Measurements from ENCODE around the gene ADGRA1. TPM values are rescaled to one million over a fixed set of nuclear protein-coding genes. Genes with fewer than 3 reads are reported as not detected.

The ADGRA1 gene
- total and polyA plus RNA-seq, 2 donors (not counting 3 experiments of a cell fraction or from before 2014, with no cell fraction given), result not detected

DNA sequence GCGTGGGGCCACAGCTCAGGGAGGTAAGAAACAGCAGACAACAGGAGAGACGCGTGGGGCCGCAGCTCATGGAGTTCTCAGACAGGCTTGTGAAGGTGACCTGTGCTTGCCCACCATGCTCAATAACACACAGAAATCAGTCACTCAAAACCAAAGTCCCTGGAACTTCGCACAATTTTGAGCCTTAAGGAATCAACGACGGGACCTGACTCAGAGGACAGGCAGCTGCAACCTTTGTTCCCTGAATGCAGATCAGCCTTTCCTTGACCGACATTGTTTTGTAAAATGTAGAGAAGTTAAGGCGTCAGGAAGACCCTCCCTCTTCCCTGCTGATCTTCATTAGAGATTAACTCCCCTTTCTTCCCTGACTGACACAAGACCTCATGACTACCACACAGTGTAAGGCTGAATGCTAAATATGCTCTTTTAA, 63.8 kb downstream of the ADGRA1 start:
- H3K27me3 ChIP-seq (ENCODE audit: control insufficient read depth in 2 of 2, insufficient read depth in 2 of 2, low read length in 2 of 2), result no peaks in the 10 kb centered on the region

More for the DNA sequence above, 63.8 kb downstream of the ADGRA1 start:
- Histone ChIP-seq H3K4me3 (replicated peaks in 1 of 3; ENCODE audit: insufficient read depth in 1 of 3, low read depth in 1 of 3, low read length in 3 of 3) (no peak overlapping the region), H3K9me1 (replicated peaks; ENCODE audit: control insufficient read depth, extremely low read depth, insufficient read depth, low read length) (no peaks in the 10 kb centered on the region), H3K4me1 (ENCODE audit: control insufficient read depth, extremely low read depth, insufficient read depth, low read length) (no peaks in the 10 kb centered on the region), H4K20me1 (replicated peaks; ENCODE audit: control insufficient read depth, extremely low read depth, insufficient read depth, low read length) (no peaks in the 10 kb centered on the region), H3K9ac (replicated peaks; ENCODE audit: extremely low read depth, insufficient read depth, low read length) (no peak overlapping the region), H3K9me3 (replicated peaks; ENCODE audit: control insufficient read depth, insufficient read depth, low read length) (no peaks in the 10 kb centered on the region), H3K36me3 (ENCODE audit: control insufficient read depth in 2 of 2, extremely low read depth in 1 of 2, insufficient read depth in 2 of 2, low read length in 2 of 2) (no peaks in the 10 kb centered on the region), H3K79me2 (ENCODE audit: control insufficient read depth, insufficient read depth, low read length) (no peaks in the 10 kb centered on the region), H3K27ac (ENCODE audit: insufficient read depth, low read depth, low read length) (no peak overlapping the region), H3K4me2 (ENCODE audit: insufficient read depth, low read length) (no peak overlapping the region), H2AFZ (ENCODE audit: low read depth, low read length) (no peak overlapping the region)
- intact Hi-C loops (cut with micrococcal nuclease), result no loop called here
- ChIA-PET CTCF (no interaction called here), POLR2A (no interaction called here)
- no peak for DNase-seq (ENCODE audit: low read depth, low spot score)
- FAIRE-seq, result no peak
- no TSS peak for BruUV-seq (replicated peaks)
- dilution Hi-C loops (cut with MboI; ENCODE audit: extremely low pct_ligation_motif_present, low sequenced_read_pairs), result no loop called here
- TF ChIP-seq GATA2 (IDR thresholded peaks at IDR 0.05; ENCODE audit: insufficient read depth, insufficient read length, low read depth, low read length), result no peak
- TF ChIP-seq, protein P1, sequence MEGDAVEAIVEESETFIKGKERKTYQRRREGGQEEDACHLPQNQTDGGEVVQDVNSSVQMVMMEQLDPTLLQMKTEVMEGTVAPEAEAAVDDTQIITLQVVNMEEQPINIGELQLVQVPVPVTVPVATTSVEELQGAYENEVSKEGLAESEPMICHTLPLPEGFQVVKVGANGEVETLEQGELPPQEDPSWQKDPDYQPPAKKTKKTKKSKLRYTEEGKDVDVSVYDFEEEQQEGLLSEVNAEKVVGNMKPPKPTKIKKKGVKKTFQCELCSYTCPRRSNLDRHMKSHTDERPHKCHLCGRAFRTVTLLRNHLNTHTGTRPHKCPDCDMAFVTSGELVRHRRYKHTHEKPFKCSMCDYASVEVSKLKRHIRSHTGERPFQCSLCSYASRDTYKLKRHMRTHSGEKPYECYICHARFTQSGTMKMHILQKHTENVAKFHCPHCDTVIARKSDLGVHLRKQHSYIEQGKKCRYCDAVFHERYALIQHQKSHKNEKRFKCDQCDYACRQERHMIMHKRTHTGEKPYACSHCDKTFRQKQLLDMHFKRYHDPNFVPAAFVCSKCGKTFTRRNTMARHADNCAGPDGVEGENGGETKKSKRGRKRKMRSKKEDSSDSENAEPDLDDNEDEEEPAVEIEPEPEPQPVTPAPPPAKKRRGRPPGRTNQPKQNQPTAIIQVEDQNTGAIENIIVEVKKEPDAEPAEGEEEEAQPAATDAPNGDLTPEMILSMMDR (IDR thresholded peaks at IDR 0.05; ENCODE audit: extremely low read depth in 1 of 2, insufficient read depth in 1 of 2, low read depth in 1 of 2, low read length in 2 of 2), result no peak
- no peak for TF ChIP-seq JUN (IDR thresholded peaks at IDR 0.05; ENCODE audit: borderline replicate concordance, insufficient read depth, insufficient read length, low read depth)
- TF ChIP-seq POLR2AphosphoS5 (IDR thresholded peaks at IDR 0.05; ENCODE audit: insufficient read depth, low read depth, low read length), result no peak
- no peak for TF ChIP-seq EZH2 (IDR thresholded peaks at IDR 0.05; ENCODE audit: borderline replicate concordance, low read depth, low read length, severe bottlenecking)
- no peak for TF ChIP-seq MYC (IDR thresholded peaks at IDR 0.05; ENCODE audit: low read depth, low read length)
- TF ChIP-seq, protein P2, sequence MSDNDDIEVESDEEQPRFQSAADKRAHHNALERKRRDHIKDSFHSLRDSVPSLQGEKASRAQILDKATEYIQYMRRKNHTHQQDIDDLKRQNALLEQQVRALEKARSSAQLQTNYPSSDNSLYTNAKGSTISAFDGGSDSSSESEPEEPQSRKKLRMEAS (IDR thresholded peaks at IDR 0.05; ENCODE audit: insufficient read depth, insufficient read length), result no peak
- TF ChIP-seq FOS (IDR thresholded peaks at IDR 0.05; ENCODE audit: borderline replicate concordance, insufficient read depth, low read length), result no peak
- TF ChIP-seq POLR2A (IDR thresholded peaks at IDR 0.05; ENCODE audit: low read depth, low read length), result no peak
